OCI-LY3 (cell line): ENCODE results near the gene MPND.
A peak's percentile ranks its signal among the peaks of the same experiment; 100 is the strongest.

Source experiments
- H2AFZ ChIP-seq: fragments of 200-600, 300-600 bp; shearing (Covaris generic); 2 replicates; pipeline ENCODE4 v1.6.0; 2014; ENCODE audit warnings: antibody characterized with exemption, low read depth, low read length
- H3K27ac ChIP-seq: fragments of 200-600, 300-600 bp; sonication (generic); 2 replicates; pipeline ENCODE4 v1.5.1; 2014; ENCODE audit warnings: mild to moderate bottlenecking, low read length, moderate library complexity, mixed read lengths
- H3K27me3 ChIP-seq: fragments of 200-600, 300-600 bp; sonication (generic); 2 replicates; pipeline ENCODE4 v1.6.1; 2014; ENCODE audit warnings: low read depth, low read length, mixed read lengths
- H3K36me3 ChIP-seq: fragments of 200-600, 300-600 bp; sonication (generic); replicated peaks from 2 replicates; pipeline ENCODE3; 2014; ENCODE audit warnings: low read depth, low read length, mixed read lengths
- H3K4me1 ChIP-seq: fragments of 300-600, 200-600 bp; sonication (generic); 2 replicates; pipeline ENCODE4 v1.6.1; 2014; ENCODE audit warnings: low read length, mixed read lengths
- H3K4me2 ChIP-seq: fragments of 200-600, 300-600 bp; sonication (generic); 2 replicates; pipeline ENCODE4 v1.6.1; 2014; ENCODE audit warnings: low read length, mixed read lengths
- H3K4me3 ChIP-seq: fragments of 300-600, 200-600 bp; sonication (generic); 2 replicates; pipeline ENCODE4 v1.5.1; 2014; ENCODE audit warnings: antibody characterized with exemption, mild to moderate bottlenecking, low read length, moderate library complexity
- H3K79me2 ChIP-seq: fragments of 300-600, 200-600 bp; shearing (Covaris generic); 2 replicates; pipeline ENCODE4 v1.6.1; 2014; ENCODE audit warnings: mild to moderate bottlenecking, low read length, mixed read lengths
- H3K9ac ChIP-seq: fragments of 300-600, 200-600 bp; shearing (Covaris generic); 2 replicates; pipeline ENCODE4 v1.6.0; 2014; ENCODE audit warnings: mild to moderate bottlenecking, low read length, moderate library complexity
- H3K9me3 ChIP-seq: fragments of 200-600, 300-600 bp; shearing (Covaris generic); 2 replicates; pipeline ENCODE4 v1.6.1; 2014; ENCODE audit warnings: low read length, mixed read lengths; ENCODE audit not compliant: insufficient read depth
- H4K20me1 ChIP-seq: fragments of 200-600, 300-600 bp; sonication (generic); 2 replicates; pipeline ENCODE4 v1.6.1; 2016; ENCODE audit warnings: low read length, mixed read lengths; ENCODE audit not compliant: insufficient read depth
- EZH2phosphoT487 ChIP-seq: fragments of 200-600 bp; shearing (Covaris generic); IDR thresholded peaks from 2 replicates; pipeline ENCODE4 v1.6.1; 2018; ENCODE audit warnings: antibody characterized with exemption, mixed run types, low read depth
- TF ChIP-seq, protein P1 (sequence below): fragments of 200-600, 300-600 bp; sonication (generic); IDR thresholded peaks from 2 replicates; pipeline ENCODE4 v1.5.1; 2014; ENCODE audit warnings: antibody characterized with exemption, low read length, low read depth

The MPND gene

DNA sequence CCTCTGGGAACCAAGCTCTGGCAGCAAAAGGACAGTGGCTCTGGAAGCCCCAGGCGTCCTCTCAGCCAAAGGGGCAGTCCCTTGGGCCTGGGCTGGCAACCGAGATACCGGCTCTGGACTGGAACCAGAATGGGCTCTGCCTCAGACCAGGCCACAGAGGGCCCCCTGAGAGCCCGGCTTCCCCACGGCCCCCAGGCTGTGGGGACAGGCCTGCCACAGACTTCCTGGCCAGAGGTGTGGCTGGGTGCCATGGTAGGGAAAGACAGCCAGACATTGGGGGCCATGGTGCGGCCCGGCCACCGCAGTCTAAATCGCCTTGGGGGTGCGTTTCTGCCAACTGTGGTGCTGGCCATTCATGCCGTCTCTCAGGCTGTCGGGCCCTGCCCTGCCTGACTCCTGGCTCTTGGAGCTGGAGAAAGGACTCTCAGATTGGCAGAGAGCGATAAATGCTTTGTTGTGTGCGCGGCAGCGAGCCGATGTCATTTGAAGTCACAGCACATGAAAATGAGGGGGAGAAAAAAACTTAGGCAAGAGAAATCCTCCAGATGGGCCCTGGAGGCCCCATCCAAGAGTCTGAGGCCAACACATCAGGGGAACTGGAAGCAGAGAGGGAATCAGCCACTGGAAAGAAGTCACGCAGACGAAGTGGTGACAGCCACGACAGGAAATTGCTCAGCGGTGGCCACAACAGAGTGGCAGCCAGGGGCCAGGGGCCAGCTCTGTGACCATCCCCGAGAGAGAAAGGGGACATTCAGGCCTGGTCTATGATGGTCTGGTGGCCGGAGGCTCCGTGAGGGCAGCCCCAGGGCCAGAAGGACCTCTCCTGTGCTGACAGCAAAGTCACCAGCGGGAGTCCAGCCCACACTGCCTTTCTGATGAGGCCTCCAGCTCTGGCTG, 30.5 kb downstream of the MPND start:
- no peak for TF ChIP-seq EZH2phosphoT487
- TF ChIP-seq, protein P1, sequence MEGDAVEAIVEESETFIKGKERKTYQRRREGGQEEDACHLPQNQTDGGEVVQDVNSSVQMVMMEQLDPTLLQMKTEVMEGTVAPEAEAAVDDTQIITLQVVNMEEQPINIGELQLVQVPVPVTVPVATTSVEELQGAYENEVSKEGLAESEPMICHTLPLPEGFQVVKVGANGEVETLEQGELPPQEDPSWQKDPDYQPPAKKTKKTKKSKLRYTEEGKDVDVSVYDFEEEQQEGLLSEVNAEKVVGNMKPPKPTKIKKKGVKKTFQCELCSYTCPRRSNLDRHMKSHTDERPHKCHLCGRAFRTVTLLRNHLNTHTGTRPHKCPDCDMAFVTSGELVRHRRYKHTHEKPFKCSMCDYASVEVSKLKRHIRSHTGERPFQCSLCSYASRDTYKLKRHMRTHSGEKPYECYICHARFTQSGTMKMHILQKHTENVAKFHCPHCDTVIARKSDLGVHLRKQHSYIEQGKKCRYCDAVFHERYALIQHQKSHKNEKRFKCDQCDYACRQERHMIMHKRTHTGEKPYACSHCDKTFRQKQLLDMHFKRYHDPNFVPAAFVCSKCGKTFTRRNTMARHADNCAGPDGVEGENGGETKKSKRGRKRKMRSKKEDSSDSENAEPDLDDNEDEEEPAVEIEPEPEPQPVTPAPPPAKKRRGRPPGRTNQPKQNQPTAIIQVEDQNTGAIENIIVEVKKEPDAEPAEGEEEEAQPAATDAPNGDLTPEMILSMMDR = no peak
- H3K4me1 ChIP-seq = peaks cover 60% of the 10 kb centered on the region
- no peak overlapping the region for H2AFZ ChIP-seq
- H3K9ac ChIP-seq = no peak overlapping the region
- H4K20me1 ChIP-seq = peaks cover 64% of the 10 kb centered on the region
- H3K4me3 ChIP-seq = no peak overlapping the region
- H3K79me2 ChIP-seq = peaks cover 92% of the 10 kb centered on the region
- H3K27me3 ChIP-seq = no peaks in the 10 kb centered on the region
- H3K36me3 ChIP-seq = peaks cover 6% of the 10 kb centered on the region
- H3K9me3 ChIP-seq = no peaks in the 10 kb centered on the region
- no peak overlapping the region for H3K4me2 ChIP-seq
- H3K27ac ChIP-seq = no peak overlapping the region

DNA sequence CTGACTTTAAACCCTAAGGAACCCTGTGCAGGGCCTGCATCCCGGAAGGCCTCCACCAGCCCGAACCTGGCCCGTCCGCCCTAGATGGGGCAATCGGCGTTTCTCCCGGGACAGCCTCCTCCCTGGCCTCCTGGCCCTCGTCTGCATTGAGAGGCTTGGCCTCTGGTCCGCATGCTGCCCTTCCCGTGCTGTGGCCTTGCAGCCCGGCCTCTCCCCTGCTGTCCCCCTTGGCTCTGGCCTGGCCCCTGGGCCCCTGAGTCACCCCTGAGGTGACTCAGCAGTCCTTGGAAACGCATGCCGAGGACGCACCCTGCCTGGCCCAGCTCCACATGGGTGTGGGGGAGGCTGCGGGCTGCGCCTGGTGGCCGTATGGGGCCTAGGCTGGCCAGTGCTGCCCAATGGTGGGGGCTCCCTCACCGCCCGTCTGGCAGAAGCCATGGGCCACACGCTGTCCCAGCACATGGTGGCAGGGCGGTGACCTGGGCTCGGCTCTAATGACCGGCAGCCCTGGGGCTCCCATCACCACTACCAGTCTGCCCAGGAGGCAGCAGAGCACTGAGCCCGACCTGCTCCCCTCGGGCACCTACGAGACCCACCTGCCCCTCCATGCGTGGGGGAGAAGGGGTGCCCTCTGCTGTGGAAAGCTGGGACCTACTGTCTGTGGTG, 31.3 kb downstream of the MPND start:
- Histone ChIP-seq H3K36me3 (peaks cover 7% of the 10 kb centered on the region), H3K9me3 (no peaks in the 10 kb centered on the region), H3K79me2 (peaks cover 97% of the 10 kb centered on the region), H3K27me3 (no peaks in the 10 kb centered on the region), H2AFZ (no peak overlapping the region), H3K9ac (no peak overlapping the region), H3K4me3 (no peak overlapping the region), H3K27ac (no peak overlapping the region), H3K4me1 (peaks cover 60% of the 10 kb centered on the region), H3K4me2 (no peak overlapping the region; the same call in 1 of the 2 replicates), H4K20me1 (peaks cover 72% of the 10 kb centered on the region)
- TF ChIP-seq, protein P1 = no peak
- no peak for TF ChIP-seq EZH2phosphoT487

DNA sequence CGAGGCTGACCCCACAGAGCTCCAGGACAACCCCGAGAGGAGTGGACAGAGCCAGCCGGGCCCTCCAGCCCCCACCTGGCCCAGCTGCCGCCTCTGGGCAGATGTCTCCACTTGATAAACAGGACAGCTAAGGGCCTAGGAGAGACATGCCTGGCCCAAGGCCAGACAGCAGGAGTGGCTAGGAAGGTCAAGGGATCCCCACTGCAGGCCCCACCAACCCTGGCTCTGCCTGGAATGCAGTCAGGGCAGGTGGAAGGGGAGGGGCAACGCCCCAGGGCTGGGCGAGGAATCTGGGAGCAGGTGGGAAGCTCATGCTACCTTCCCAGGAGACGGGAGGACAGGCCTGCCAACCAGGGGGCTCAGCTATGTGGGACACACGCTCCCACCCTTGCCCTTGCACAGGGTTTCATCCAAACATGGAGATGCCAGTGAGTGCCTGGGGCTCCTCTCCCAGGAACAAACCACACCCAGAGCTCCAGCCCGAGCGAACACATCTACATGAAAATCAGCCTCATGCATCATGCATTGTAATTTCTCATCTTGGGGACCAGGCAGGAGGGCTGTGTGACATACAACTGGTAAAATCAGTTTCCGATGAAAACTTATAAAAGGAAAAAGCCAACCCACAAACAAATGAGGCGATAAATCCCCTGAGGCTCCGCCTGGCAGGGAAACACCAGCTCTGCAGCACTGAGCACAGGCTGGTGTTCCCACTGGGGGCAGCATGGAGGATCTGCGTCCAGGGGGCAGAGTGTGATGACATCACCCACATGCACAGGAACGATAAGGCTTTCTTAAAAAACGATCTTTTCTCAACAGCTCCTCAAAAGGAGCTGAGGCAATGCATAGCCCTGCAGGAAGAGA, 32.0 kb downstream of the MPND start:
- H4K20me1 ChIP-seq = peaks cover 76% of the 10 kb centered on the region
- H3K4me2 ChIP-seq = peak overlapping the region; percentile 73
- peaks cover 7% of the 10 kb centered on the region for H3K36me3 ChIP-seq
- H3K9me3 ChIP-seq = no peaks in the 10 kb centered on the region
- H2AFZ ChIP-seq = no peak overlapping the region
- no peak overlapping the region for H3K27ac ChIP-seq
- H3K9ac ChIP-seq = no peak overlapping the region
- H3K4me1 ChIP-seq = peaks cover 60% of the 10 kb centered on the region
- peak overlapping the region; percentile 50 for H3K4me3 ChIP-seq
- TF ChIP-seq EZH2phosphoT487 = no peak
- TF ChIP-seq, protein P1 = peak; percentile 55
- peaks cover 97% of the 10 kb centered on the region for H3K79me2 ChIP-seq
- no peaks in the 10 kb centered on the region for H3K27me3 ChIP-seq
